Panc1 (cell line): ENCODE data around the gene KLHL30. TPM values are rescaled to one million over a fixed set of nuclear protein-coding genes. Genes with fewer than 3 reads are reported as not detected.

Experiments
- ATAC-seq: fragments of 200-7000 bp; cut with Tn5 transposase; 2 replicates; pipeline ENCODE4 v1.9.1; 2020; ENCODE audit warnings: mild to moderate bottlenecking, moderate library complexity
- BruUV-seq: library from RNA; stranded (reverse); fragments of 400-500 nt; replicated peaks from 2 replicates; lab custom pipeline; 2021; lab: Mats Ljungman, UMichigan
- CTCF ChIA-PET: fragments of 300-600 bp; sonication (Branson Sonifier 250); formaldehyde crosslinking; loops from one replicate; lab custom pipeline; 2022; ENCODE audit warnings: antibody characterized with exemption; lab: Charles Lee
- POLR2A ChIA-PET: fragments of 300-600 bp; sonication (Branson Sonifier 250); formaldehyde crosslinking; loops from one replicate; lab custom pipeline; 2022; ENCODE audit warnings: antibody characterized with exemption; lab: Charles Lee
- DNase-seq: peaks from one replicate; pipeline ENCODE4 v3.0.0-alpha.2; 2010; ENCODE audit warnings: low read depth, low spot score
- H3K27ac ChIP-seq: 2 replicates; pipeline ENCODE4 v1.5.1; 2011; ENCODE audit warnings: mild to moderate bottlenecking, low read length, inconsistent platforms
- H3K27me3 ChIP-seq: fragments of 200-500 bp; sonication (Bioruptor generic); 2 replicates; pipeline ENCODE4 v1.6.0; 2014; ENCODE audit warnings: low read length, inconsistent platforms; ENCODE audit not compliant: control insufficient read depth, insufficient read depth
- H3K36me3 ChIP-seq: fragments of 200-500 bp; sonication (Bioruptor generic); 2 replicates; pipeline ENCODE4 v1.5.1; 2014; ENCODE audit warnings: inconsistent platforms, mild to moderate bottlenecking, low read length, moderate library complexity; ENCODE audit not compliant: control insufficient read depth, insufficient read depth
- H3K4me1 ChIP-seq: 2 replicates; pipeline ENCODE4 v1.5.1; 2011; ENCODE audit warnings: inconsistent platforms, mild to moderate bottlenecking, low read length, moderate library complexity; ENCODE audit not compliant: control insufficient read depth, insufficient read depth
- H3K4me3 ChIP-seq, 2 experiments: 2 replicates each; pipeline ENCODE4 v1.5.1; 2011 to 2012; ENCODE audit warnings: low read depth in 2 of 2, low read length in 2 of 2, mild to moderate bottlenecking in 2 of 2, inconsistent platforms in 1 of 2, moderate library complexity in 1 of 2
- H3K9me3 ChIP-seq: fragments of 200-500 bp; sonication (Bioruptor generic); 2 replicates; pipeline ENCODE4 v1.5.1; 2014; ENCODE audit warnings: low read depth, mild to moderate bottlenecking, inconsistent platforms, low read length, moderate library complexity; ENCODE audit not compliant: control insufficient read depth, insufficient read depth
- CTCF ChIP-seq: fragments of 450-650 bp; IDR thresholded peaks from 2 replicates; pipeline ENCODE4 v1.5.1; 2017; ENCODE audit warnings: mild to moderate bottlenecking
- POLR2AphosphoS5 ChIP-seq: IDR thresholded peaks from 2 replicates; pipeline ENCODE4 v1.6.1; 2012; ENCODE audit warnings: mild to moderate bottlenecking, low read depth, low read length, moderate library complexity
- SIN3A ChIP-seq: IDR thresholded peaks from 2 replicates; pipeline ENCODE4 v1.6.1; 2012; ENCODE audit warnings: low read depth, mild to moderate bottlenecking, low read length, moderate library complexity, borderline replicate concordance; ENCODE audit not compliant: insufficient read depth
- TCF7L2 ChIP-seq: IDR thresholded peaks from 2 replicates; pipeline ENCODE4 v1.6.1; 2011; ENCODE audit warnings: mild to moderate bottlenecking, low read depth, low read length, inconsistent platforms
- in situ Hi-C: cut with HindIII; loops from 2 replicates; pipeline ENCODE4 v1.10.0; 2016; ENCODE audit warnings: low sequenced_read_pairs, low pct_unique_long_range_greater_than_20kb
- intact Hi-C: fragments of 100-400 bp; cut with micrococcal nuclease; formaldehyde crosslinking; loops from one replicate; pipeline ENCODE4 v1.10.0; 2022; ENCODE audit not compliant: unreplicated experiment
- total RNA-seq: library from RNA; stranded (reverse); gene quantifications from one replicate; pipeline ENCODE4 v1.2.1, GENCODE V29; 2021; ENCODE audit not compliant: unreplicated experiment
- TF ChIP-seq, protein P1 (sequence below), 2 experiments: IDR thresholded peaks; 2 replicates each; pipeline ENCODE4 v1.6.1; 2011 to 2012; ENCODE audit warnings: low read depth in 2 of 2, control low read depth in 1 of 2, low read length in 1 of 2, mild to moderate bottlenecking in 1 of 2, moderate library complexity in 1 of 2; ENCODE audit not compliant: insufficient read depth in 1 of 2

Gene KLHL30
- total RNA-seq, 1 experiment from 2014 or later: 0.26 TPM

DNA sequence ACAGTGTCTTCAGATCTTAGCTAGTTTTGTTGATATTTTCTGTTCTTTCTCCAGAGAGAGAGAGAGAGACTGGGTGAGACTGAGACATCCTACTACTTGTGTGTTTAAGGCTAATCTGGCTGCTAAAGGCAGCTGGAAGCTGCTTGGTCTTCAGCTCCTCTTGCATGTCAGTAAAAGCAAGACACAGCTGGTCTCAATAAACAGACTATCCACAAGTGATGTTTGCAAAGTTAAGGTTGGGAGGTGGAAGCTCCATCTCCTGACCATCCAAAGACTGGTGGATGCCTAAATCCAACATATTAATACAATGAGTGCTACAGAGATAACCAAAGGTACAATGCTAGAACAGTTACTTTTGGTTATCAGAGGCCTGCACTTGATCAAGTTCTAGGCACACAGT is 38.1 kb downstream of the KLHL30 start:
- in situ Hi-C loops (no loop called here), intact Hi-C loops (no loop called here)
- H3K36me3 ChIP-seq: peaks cover 13% of the 10 kb centered on the region
- H3K27ac ChIP-seq: no peak overlapping the region
- BruUV-seq: no TSS peak
- DNase-seq (no peak), ATAC-seq (no peak)
- POLR2A ChIA-PET: no interaction called here
- H3K4me3 ChIP-seq: no peak overlapping the region
- TF ChIP-seq, protein P1, sequence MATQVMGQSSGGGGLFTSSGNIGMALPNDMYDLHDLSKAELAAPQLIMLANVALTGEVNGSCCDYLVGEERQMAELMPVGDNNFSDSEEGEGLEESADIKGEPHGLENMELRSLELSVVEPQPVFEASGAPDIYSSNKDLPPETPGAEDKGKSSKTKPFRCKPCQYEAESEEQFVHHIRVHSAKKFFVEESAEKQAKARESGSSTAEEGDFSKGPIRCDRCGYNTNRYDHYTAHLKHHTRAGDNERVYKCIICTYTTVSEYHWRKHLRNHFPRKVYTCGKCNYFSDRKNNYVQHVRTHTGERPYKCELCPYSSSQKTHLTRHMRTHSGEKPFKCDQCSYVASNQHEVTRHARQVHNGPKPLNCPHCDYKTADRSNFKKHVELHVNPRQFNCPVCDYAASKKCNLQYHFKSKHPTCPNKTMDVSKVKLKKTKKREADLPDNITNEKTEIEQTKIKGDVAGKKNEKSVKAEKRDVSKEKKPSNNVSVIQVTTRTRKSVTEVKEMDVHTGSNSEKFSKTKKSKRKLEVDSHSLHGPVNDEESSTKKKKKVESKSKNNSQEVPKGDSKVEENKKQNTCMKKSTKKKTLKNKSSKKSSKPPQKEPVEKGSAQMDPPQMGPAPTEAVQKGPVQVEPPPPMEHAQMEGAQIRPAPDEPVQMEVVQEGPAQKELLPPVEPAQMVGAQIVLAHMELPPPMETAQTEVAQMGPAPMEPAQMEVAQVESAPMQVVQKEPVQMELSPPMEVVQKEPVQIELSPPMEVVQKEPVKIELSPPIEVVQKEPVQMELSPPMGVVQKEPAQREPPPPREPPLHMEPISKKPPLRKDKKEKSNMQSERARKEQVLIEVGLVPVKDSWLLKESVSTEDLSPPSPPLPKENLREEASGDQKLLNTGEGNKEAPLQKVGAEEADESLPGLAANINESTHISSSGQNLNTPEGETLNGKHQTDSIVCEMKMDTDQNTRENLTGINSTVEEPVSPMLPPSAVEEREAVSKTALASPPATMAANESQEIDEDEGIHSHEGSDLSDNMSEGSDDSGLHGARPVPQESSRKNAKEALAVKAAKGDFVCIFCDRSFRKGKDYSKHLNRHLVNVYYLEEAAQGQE (IDR thresholded peaks at IDR 0.05; ENCODE audit: insufficient read depth in 1 of 2, low read depth in 2 of 2, low read length in 1 of 2): no peak
- TF ChIP-seq SIN3A (no peak), TCF7L2 (no peak), POLR2AphosphoS5 (no peak), CTCF (no peak)
- H3K4me1 ChIP-seq: no peaks in the 10 kb centered on the region
- no peaks in the 10 kb centered on the region for H3K27me3 ChIP-seq
- H3K9me3 ChIP-seq: no peaks in the 10 kb centered on the region
- CTCF ChIA-PET: no interaction called here

GRCh38 chr2:238180554-238180953 is 42.1 kb downstream of the KLHL30 start:
- Histone ChIP-seq H3K4me3 (no peak overlapping the region), H3K4me1 (no peaks in the 10 kb centered on the region), H3K27me3 (no peaks in the 10 kb centered on the region), H3K9me3 (no peaks in the 10 kb centered on the region), H3K27ac (no peak overlapping the region), H3K36me3 (peaks cover 24% of the 10 kb centered on the region)
- POLR2A ChIA-PET: no interaction called here
- CTCF ChIA-PET: no interaction called here
- in situ Hi-C loops (no loop called here), intact Hi-C loops (no loop called here)
- no peak for TF ChIP-seq CTCF
- TF ChIP-seq, protein P1 (IDR thresholded peaks at IDR 0.05; ENCODE audit: insufficient read depth in 1 of 2, low read depth in 2 of 2, low read length in 1 of 2): no peak
- no peak for TF ChIP-seq SIN3A
- TF ChIP-seq POLR2AphosphoS5: no peak
- no TSS peak for BruUV-seq
- DNase-seq: no peak
- no peak for ATAC-seq
